ENCODE measurements around the gene CGB8.
"Not testable (repeated sequence)": the region's sequence is repeated elsewhere in the genome, so short reads cannot be mapped to it uniquely, and the experiment has no call there.

CGB8 gene

DNA sequence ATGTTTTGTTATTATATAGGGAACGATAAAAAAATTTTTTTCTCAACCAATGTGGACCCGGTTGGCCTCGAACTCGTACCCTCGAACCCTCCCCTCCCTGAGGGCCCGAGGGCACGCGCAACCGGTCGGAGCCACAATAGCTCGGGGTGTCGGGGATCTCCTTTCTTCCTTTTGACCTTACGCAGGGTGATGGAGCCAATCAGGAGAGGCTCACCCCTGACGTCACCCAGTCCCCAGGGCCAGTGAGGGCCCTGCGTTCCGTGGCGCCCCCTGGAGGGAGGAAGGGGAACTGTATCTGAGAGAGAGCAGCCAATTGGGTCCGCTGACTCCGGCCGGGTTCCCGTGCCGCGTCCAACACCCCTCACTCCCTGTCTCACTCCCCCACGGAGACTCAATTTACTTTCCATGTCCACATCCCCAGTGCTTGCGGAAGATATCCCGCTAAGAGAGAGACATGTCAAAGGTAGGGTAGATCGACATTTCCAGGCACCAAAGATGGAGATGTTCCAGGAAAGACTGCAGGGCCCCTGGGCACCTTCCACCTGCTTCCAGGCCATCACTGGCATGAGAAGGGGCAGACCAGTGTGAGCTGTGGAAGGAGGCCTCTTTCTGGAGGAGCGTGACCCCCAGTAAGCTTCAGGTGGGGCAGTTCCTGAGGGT is 17.1 kb downstream of the CGB8 start, which contains the start of gene CGB2:
CGB2 (plus strand) TSS at position 249 of the 660 bp plus-strand sequence; CDS start at position 455, 206 bp downstream.
- peak; percentile 38 for TF ChIP-seq CTCF (conservative IDR thresholded peaks at IDR 0.05; ENCODE audit: low read depth, low read length)
- DNase-seq (ENCODE audit: low read depth); H3K4me3 ChIP-seq (ENCODE audit: low read depth, low read length): not testable (repeated sequence)

- not testable (repeated sequence) for DNase-seq (ENCODE audit: low read depth); H3K4me3 ChIP-seq (ENCODE audit: low read depth, low read length)
Measured at GRCh38 chr19:49030323-49030722, 18.6 kb downstream of the CGB8 start.

DNA sequence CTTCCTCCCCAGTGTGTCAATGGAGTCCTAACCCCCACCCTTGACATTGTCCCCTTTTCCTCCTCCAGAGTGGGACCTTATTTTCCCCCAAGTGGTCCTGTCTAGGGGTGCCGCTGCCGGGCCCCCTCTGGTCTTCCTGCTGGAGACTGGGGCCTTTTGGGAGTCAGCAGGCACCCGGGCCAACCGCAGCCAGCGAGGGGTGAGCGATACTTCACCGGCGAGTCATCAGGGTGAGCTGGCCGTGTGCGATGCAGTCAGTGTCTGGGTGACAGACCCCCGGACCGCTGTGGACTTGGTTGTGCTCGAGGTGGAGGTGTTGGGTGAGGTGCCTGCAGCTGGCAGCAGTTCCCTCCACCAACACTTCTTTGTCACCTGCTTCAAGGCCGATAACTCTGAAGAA is 19.2 kb downstream of the CGB8 start:
- H3K4me3 ChIP-seq (ENCODE audit: low read depth, low read length), result not testable (repeated sequence)

DNA sequence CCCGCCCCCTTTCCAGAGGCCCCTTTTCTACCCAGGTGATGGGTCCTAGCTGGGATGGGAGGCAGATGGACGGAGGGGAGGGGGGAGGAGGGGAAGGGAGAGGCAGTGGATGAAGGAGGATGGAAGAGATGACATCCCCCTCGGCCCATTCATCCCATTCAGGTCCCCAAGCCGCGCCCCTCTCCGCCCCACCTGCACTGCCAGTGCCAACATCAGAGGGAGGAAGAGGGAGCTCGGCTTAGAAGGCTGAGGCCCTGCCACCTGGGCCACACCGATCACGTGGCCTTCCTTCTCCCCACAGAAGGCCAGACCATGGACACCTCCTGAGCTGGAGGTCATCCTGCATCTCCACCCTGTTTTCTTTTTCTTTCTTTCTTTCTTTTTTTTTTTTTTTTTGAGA is 20.2 kb downstream of the CGB8 start:
- not testable (repeated sequence) for DNase-seq (ENCODE audit: low read depth); H3K4me3 ChIP-seq (ENCODE audit: low read depth, low read length)

More for the DNA sequence above, 19.2 kb downstream of the CGB8 start:
- DNase-seq (ENCODE audit: low read depth), result not testable (repeated sequence)

DNA sequence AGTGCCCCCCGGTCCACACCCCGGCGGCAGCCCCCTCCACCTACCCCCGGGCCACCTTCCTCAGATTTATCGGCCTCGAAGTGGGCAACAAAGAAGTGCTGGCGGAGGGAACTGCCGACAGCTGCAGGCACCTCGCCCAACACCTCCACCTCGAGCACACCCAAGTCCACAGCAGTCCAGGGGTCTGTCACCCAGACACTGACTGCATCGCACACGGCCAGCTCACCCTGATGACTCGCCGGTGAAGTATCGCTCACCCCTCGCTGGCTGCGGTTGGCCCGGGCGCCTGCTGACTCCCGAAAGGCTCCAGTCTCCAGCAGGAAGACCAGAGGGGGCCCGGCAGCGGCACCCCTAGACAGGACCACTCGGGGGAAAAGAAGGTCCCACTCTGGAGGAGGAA is 23.3 kb downstream of the CGB8 start:
- not testable (repeated sequence) for H3K4me3 ChIP-seq (ENCODE audit: low read depth, low read length); DNase-seq (ENCODE audit: low read depth)

- not testable (repeated sequence) for H3K4me3 ChIP-seq (ENCODE audit: low read depth, low read length); DNase-seq (ENCODE audit: low read depth)
Measured at GRCh38 chr19:49025088-49025487, 23.8 kb downstream of the CGB8 start.

DNA sequence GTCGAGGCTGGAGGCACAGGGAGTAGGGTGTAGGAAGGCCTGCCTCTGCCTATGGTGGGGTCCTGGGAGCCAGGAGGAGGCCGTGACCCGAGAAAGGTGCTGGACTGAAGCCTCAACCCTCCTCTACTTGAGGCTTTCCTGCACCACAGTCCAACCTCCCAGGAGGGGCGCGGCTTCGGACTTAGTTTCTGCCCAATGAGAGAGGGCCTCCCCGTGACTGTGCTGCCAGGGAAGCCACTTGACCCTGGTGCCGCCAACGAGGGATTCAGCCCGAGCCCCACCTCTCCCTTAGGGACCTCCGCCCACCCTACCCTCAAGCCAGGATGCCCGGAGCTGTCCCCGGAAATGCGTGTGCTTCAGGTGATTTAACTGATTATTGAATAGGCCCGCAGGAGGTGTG is 24.7 kb downstream of the CGB8 start, which contains the start of gene CGB3:
CGB3 (minus strand) TSS at position 101 of the 400 bp plus-strand sequence. CDS start 362 bp downstream, outside the sequence.
- DNase-seq (ENCODE audit: low read depth); H3K4me3 ChIP-seq (ENCODE audit: low read depth, low read length): not testable (repeated sequence)

DNA sequence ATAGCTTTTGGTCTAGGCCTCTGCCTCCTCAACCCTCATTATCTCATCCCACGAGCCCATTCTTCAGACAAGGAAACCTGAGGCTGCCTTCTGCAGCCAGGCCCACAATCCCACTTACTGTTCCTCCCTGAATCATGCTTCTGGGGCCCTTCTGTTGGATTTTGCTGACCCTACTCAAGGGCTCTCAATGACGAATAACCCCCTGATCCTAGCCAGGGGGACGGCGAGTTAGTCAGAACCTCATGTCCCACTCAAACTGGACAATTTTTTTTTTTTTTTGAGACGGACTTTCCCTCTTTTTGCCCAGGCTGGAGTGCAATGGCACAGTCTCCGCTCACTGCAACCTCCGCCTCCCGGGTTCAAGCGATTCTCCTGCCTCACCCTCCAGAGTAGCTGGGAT is 26.8 kb downstream of the CGB8 start:
- no peak for DNase-seq (ENCODE audit: low read depth)
- no peak overlapping the region for H3K4me3 ChIP-seq (ENCODE audit: low read depth, low read length)
- TF ChIP-seq CTCF (conservative IDR thresholded peaks at IDR 0.05; ENCODE audit: low read depth, low read length), result no peak

- DNase-seq (ENCODE audit: low read depth), result peak; percentile 44
- H3K4me3 ChIP-seq (ENCODE audit: low read depth, low read length), result no peak overlapping the region
- TF ChIP-seq CTCF (conservative IDR thresholded peaks at IDR 0.05; ENCODE audit: low read depth, low read length), result no peak
Measured at GRCh38 chr19:49020931-49021895, 27.7 kb downstream of the CGB8 start.

DNA sequence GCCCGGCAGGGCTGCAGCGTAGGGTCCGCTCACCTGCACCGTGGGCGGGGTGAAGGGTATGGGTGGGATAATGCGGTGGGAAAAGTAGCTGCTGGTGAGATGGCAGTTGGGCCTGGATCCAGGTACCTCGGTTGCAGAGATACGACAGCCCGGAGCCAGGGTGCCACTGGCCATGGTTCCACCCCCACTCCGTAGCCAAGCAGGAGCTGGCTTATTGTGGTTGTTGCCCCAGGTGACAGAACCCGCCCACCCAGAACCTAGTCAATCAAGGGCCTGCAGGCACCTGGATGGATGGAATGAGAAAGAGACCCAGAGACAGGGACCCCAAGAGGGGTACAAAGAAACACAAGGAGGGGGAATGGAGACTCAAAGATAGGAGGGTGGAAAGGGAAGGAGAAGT is 28.6 kb downstream of the CGB8 start:
- H3K4me3 ChIP-seq (ENCODE audit: low read depth, low read length), result no peak overlapping the region
- no peak for TF ChIP-seq CTCF (conservative IDR thresholded peaks at IDR 0.05; ENCODE audit: low read depth, low read length)
- no peak for DNase-seq (ENCODE audit: low read depth)

Measured in choroid plexus epithelial cell (primary cell).